Thoracic aorta (tissue), 2 donors: Measurements from ENCODE around the gene SGMS2. TPM values are rescaled to one million over a fixed set of nuclear protein-coding genes. Genes with fewer than 3 reads are reported as not detected.

Experiments
- ATAC-seq: fragments of 150-250 bp; one replicate; pipeline ENCODE4 v1.8.0; 2017; ENCODE audit warnings: low read depth; ENCODE audit not compliant: insufficient number of reproducible peaks, low FRiP score
- DNase-seq: peaks from one replicate; pipeline ENCODE4 v3.0.0-alpha.2; 2020; ENCODE audit warnings: low spot score
- H3K27ac ChIP-seq, 2 donors: fragments of 200-600 bp; sonication (generic); 1 replicate in 1 of 2; 2 replicates in 1 of 2; pipeline ENCODE4 v1.5.1; 2016; ENCODE audit warnings: mild to moderate bottlenecking in 2 of 2, moderate library complexity in 2 of 2
- H3K27me3 ChIP-seq: fragments of 200-600 bp; sonication (generic); replicated peaks from 2 replicates; pipeline ENCODE4 v1.6.0; 2016; ENCODE audit warnings: mild to moderate bottlenecking; ENCODE audit not compliant: insufficient read depth
- H3K36me3 ChIP-seq: fragments of 200-600 bp; sonication (generic); one replicate; pipeline ENCODE4 v1.5.1; 2016
- H3K4me1 ChIP-seq, 2 donors: fragments of 200-600 bp; sonication (generic); 1 replicate in 1 of 2; 2 replicates in 1 of 2; pipeline versions ENCODE4 v1.5.1 to v1.6.0; 2016; ENCODE audit warnings: low read depth in 2 of 2, mild to moderate bottlenecking in 1 of 2; ENCODE audit not compliant: control insufficient read depth in 1 of 2
- H3K4me3 ChIP-seq: fragments of 200-600 bp; sonication (generic); 2 replicates; pipeline ENCODE4 v1.5.1; 2016; ENCODE audit warnings: mild to moderate bottlenecking
- H3K9me3 ChIP-seq: fragments of 200-600 bp; sonication (generic); 2 replicates; pipeline ENCODE4 v1.5.1; 2016
- total RNA-seq, 2 donors: library from RNA; depleted of rRNA; stranded (reverse); fragments of >200 nt; gene quantifications; one replicate each; pipeline versions ENCODE4 v1.1.0 to v1.2.3, GENCODE V29; 2016
- TF ChIP-seq, protein P1 (sequence below): fragments of 200-600 bp; sonication (generic); IDR thresholded peaks from one replicate; pipeline ENCODE4 v1.5.1; 2019; ENCODE audit warnings: antibody characterized with exemption

Gene SGMS2
- total RNA-seq, 2 donors from 2014 or later = 119 to 231 TPM

DNA sequence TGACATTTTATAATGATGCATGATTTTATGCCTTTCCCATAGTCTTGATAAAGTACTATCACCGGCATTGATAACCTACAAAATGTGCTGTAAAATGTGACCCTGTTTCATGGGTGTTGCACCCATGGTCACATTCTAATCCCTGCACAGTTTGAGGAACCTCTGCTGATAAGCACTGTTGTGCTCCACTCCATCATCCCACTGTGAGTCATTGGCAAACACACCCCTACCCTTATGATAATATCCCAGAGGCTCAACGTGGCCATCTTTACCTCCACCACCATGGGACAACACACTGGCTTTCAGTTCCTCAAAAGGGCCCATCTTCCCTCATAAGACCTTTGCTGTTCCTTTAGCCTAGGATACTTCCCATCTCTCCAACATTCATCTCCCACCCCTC lies 32.0 kb upstream of the SGMS2 start:
- Histone ChIP-seq H3K4me3 (no peak overlapping the region), H3K27ac (no peak overlapping the region), H3K27me3 (no peaks in the 10 kb centered on the region), H3K9me3 (peaks cover 5% of the 10 kb centered on the region), H3K36me3 (no peaks in the 10 kb centered on the region), H3K4me1 (no peaks in the 10 kb centered on the region)
- ATAC-seq (no peak), DNase-seq (no peak)
- TF ChIP-seq, protein P1, sequence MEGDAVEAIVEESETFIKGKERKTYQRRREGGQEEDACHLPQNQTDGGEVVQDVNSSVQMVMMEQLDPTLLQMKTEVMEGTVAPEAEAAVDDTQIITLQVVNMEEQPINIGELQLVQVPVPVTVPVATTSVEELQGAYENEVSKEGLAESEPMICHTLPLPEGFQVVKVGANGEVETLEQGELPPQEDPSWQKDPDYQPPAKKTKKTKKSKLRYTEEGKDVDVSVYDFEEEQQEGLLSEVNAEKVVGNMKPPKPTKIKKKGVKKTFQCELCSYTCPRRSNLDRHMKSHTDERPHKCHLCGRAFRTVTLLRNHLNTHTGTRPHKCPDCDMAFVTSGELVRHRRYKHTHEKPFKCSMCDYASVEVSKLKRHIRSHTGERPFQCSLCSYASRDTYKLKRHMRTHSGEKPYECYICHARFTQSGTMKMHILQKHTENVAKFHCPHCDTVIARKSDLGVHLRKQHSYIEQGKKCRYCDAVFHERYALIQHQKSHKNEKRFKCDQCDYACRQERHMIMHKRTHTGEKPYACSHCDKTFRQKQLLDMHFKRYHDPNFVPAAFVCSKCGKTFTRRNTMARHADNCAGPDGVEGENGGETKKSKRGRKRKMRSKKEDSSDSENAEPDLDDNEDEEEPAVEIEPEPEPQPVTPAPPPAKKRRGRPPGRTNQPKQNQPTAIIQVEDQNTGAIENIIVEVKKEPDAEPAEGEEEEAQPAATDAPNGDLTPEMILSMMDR = no peak

DNA sequence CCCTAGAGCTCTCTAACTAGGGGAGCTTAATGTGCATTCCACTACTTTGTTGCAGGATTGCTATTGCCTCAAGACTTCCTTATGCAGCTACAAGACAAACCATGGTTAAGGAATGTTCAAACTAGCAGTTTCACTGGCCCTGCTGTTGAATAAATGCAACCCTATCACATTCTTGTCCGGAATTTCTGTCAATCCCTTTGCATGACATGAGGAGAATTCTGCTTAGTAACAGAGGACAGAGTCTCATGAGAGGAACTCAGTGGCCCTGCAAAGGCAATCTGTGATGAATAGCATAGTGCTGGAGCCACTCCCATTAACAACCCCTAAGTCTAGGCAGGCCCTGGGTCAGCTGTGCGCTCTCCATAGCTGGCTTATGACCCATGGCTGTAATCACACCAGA lies 30.7 kb upstream of the SGMS2 start:
- ATAC-seq (no peak), DNase-seq (no peak)
- Histone ChIP-seq H3K27ac (no peak overlapping the region), H3K4me1 (no peaks in the 10 kb centered on the region), H3K9me3 (no peaks in the 10 kb centered on the region), H3K36me3 (no peaks in the 10 kb centered on the region), H3K27me3 (no peaks in the 10 kb centered on the region), H3K4me3 (no peak overlapping the region)
- TF ChIP-seq, protein P1 = no peak

DNA sequence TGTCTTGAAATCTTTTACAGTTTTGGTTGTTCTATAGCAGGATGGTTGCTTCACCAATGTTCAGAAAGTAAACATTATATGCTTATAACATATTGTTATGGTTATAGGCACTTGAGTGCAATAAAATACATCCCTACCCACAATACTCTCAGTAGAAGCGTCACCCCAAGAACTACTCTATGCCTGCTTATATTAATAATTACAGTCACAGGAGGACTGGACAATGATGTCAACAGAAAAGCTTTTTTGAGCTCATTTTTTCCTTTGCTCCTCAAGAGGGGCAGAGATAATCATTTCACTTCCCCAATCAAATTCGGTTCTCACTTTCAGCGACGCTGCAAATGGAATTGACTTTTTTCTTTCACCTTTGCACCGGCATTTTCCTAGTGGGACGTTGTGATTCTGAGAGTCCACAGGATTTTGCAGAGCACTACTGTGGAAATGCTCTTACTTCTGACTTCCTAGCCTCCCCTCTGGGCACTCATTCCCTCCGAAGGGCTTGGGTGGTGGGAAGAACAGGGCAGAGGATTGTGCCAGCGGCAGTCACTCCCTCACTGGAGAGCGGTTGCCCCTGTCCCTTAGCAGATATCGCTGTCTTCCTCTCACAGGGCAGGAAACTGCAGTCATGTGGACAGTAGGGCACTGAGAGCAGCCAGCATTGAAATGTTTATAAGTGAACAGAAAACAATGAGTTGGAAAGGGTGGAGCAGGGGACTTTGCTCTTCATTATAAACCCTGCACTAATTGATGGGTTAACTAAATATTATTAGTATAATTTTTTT lies 24.9 kb upstream of the SGMS2 start:
- Histone ChIP-seq H3K27me3 (no peaks in the 10 kb centered on the region), H3K4me1 (no peaks in the 10 kb centered on the region), H3K27ac (no peak overlapping the region), H3K4me3 (peak overlapping the region; percentile 46), H3K9me3 (no peaks in the 10 kb centered on the region), H3K36me3 (no peaks in the 10 kb centered on the region)
- TF ChIP-seq, protein P1 = no peak
- ATAC-seq (no peak), DNase-seq (no peak)

DNA sequence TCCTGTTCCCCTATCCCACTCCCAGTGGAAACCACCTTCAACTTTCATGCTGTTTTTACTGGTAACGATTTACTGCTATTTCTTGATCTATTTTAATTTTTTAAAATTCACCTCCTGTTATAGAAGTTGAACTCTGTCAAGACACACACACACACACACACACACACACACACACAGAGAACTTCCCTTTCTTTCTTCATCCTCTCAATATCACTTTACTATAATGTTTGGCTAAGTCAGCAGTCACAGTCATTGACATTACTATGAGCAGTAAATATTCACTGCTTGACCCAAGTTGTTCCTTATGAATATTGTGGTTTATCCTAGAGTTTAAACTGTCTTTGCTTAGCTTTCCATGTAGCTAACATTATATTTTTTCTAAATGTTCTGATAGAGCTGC lies 24.0 kb upstream of the SGMS2 start:
- H3K4me3 ChIP-seq = no peak overlapping the region
- no peaks in the 10 kb centered on the region for H3K36me3 ChIP-seq
- no peaks in the 10 kb centered on the region for H3K4me1 ChIP-seq
- ATAC-seq = no peak
- no peak overlapping the region for H3K27ac ChIP-seq
- no peak for DNase-seq
- TF ChIP-seq, protein P1 = no peak
- H3K9me3 ChIP-seq = no peaks in the 10 kb centered on the region
- H3K27me3 ChIP-seq = no peaks in the 10 kb centered on the region

DNA sequence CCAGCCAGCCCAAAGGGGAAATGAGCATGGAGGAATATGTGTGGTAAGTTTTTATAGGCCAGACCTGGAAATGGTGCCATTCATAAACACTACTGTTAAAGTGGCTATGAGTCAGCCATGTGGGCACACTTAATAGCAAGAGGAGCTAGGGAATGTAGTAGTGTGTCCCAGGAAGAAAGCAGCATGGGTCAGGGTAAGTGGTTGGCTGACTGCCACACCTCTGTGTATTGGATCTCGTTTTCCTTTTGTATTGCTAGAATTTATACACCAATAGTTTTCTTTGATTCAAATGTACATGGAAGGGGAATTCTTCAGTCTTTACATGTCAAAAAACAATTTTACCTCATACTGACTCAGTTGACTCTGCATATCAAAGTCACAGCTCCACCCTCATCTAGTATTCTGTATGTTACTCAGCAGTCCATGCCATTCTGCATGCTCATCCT lies 22.9 kb upstream of the SGMS2 start:
- Histone ChIP-seq H3K36me3 (no peaks in the 10 kb centered on the region), H3K4me3 (no peak overlapping the region), H3K27me3 (no peaks in the 10 kb centered on the region), H3K4me1 (no peaks in the 10 kb centered on the region), H3K9me3 (no peaks in the 10 kb centered on the region), H3K27ac (no peak overlapping the region)
- DNase-seq (no peak), ATAC-seq (no peak)
- TF ChIP-seq, protein P1 = no peak
